HG02642 (cell line): Measurements from ENCODE around the gene TAPT1.
A peak's percentile ranks its signal among the peaks of the same experiment; 100 is the strongest.

Experiments
- ATAC-seq: cut with Tn5 transposase; IDR thresholded peaks from one replicate; pipeline ENCODE4 v1.9.1; 2021; ENCODE audit warnings: mild to moderate bottlenecking; ENCODE audit not compliant: unreplicated experiment, poor library complexity

Gene TAPT1

DNA sequence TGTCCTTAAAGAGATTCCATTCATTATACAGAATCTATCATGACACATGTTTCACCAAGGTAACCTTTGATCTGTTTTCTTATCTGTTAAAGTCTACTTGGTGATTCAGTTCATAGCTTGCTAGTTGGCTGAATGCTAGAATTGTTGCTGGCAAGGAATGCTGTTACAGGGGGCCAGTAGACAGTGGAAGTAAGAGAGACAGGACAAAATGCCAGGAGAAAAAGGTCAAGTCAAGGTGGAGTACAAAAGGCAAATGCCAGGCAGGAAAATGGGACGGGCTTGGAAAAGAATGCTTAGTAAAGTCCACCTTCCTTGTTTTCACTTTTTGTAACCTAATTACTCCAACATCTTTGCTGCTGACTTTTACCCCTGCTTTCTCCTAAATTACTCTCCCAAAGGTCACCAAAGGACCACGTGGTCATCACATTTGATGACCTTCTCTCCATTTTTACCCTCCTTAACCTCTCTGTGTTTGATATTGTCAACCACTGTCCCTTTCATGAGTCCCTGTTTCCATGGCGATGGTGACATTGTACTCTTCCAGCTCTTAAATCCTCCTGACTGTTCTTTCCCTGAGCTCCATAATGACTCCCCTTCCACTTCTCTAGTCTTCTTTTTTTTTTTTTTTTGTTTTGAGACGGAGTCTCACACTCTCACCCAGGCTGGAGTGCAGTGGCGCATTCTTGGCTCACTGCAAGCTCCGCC is 24.5 kb upstream of the TAPT1 start:
- no peak for ATAC-seq

DNA sequence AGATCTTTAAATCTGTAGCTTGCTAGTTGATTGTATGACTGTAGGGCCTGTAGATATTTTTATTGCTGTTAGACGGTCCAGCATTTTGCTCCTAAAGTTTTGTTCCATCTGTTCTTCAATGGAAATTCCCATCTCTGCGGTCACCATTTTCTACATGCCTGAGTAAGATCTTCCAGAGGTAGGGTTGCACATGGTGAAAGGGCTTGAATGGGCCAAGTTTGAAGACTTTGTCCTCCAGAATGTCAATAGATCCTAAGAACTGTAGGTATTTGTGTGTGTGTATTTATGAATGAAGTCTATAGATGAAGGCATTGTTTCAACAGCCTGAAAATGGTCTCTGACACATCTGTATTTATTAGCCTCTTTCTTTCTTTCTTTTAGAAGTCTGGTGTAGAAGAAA is 22.3 kb upstream of the TAPT1 start:
- no peak for ATAC-seq

DNA sequence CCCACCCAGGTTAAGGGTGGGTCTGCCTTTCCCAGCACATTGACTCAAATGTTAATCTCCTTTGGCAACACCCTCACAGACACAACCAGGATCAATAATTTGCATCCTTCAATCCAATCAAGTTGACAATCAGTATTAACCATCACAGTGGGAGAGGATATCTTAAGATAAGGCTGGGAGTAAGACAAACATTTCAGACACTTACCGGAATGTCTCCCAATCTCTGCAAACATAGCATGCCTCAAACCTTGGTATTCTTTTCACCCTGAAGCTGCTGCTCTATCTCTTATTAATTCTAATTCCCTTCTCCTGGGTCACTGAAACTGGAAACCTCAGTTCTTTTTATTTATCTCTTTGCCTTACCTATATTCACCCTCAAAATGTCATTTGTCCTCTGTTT is 19.0 kb upstream of the TAPT1 start:
- ATAC-seq: no peak

DNA sequence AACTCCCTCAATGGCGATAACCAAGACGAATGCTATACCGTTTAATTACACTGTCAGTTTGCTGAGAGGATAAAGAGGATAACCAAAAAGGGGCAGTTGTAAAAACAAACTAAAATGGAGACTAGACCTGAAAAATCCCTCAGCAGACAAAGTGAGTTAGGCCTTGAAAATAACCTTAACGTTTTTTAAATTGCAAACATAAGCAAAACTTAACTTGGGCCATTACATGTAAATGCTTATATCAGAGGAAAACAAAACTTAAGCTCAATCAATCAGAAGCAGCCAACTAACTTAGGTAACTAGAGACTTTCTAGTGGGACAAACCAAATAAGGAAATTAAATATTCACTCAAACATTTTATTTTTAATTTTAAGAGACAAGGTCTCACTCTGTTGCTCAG is 17.0 kb upstream of the TAPT1 start:
- no peak for ATAC-seq

DNA sequence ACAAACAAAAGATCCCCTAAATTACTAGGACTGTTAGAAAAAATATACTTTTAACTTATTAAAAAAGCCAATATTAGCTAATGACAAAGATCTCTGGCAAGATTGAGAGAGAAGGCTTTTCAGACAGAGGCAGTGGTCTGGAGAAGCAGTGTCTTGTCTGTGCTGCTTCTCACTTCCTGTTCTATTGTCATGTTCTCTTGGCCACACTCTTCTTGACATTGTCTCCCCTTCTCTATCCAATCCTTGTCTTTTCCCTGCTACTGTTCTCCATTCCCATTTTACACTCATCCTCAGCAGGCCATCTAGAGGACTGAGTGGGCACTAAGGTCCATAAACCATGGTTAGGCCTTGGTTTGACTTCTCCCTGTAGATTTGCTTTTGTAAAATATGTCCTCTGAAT is 14.0 kb upstream of the TAPT1 start:
- ATAC-seq: no peak

DNA sequence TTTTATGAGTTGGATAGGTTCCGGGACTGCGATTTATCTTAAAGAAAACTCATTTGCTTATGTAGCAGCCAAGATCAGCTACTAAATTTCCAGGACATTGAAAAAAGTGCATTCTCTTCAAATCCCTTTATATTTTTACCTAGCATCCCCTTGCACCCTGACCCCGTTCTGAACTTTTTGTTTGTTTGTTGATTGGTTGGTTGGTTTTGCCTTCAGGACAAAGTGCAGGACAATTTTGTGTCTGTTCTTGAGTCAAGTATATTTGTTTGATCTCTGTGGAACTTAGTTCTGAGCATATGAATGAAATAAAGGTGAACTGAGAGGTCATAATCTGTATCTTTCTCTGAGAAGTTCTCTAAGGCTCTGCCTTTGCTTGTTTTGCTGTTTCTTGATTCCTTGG is 12.8 kb upstream of the TAPT1 start:
- ATAC-seq: no peak

DNA sequence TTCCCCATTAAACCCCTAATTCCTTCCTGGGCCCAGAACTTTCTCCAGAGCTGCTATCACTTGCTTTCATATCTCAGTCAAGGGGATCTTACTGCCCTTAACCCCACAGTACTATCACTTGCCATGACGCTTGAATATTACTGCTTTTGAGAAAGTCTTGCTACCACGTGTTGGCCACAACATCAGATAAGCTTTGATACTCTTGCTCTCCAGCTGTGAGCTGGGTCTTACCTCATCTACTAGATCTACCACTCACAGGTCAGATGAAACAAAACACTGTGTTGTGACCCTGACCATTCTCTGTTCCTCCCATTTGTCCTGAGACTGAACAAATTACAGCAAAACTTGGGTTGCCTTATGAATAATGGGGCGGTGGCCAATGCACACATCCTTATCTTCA is 12.1 kb upstream of the TAPT1 start:
- ATAC-seq: no peak

DNA sequence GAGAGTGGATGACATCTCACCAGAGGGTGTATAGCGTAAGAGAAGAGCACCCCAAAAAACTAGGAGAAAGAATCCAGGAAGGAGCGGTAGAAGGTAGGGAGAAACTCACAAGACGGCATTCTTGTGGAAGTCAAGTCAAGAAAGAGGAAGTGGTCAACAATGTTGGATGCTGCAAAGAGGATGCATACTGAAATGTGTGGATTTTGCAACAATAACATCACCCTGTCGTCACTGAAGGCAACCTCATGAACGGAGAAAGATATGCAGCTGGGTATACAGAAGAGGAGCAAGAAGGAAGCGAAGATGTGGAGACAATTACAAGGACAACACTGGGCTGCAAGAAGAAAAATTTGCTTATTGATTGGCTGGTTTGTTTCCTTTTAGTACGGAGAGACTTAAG is 11.4 kb upstream of the TAPT1 start:
- ATAC-seq: no peak

DNA sequence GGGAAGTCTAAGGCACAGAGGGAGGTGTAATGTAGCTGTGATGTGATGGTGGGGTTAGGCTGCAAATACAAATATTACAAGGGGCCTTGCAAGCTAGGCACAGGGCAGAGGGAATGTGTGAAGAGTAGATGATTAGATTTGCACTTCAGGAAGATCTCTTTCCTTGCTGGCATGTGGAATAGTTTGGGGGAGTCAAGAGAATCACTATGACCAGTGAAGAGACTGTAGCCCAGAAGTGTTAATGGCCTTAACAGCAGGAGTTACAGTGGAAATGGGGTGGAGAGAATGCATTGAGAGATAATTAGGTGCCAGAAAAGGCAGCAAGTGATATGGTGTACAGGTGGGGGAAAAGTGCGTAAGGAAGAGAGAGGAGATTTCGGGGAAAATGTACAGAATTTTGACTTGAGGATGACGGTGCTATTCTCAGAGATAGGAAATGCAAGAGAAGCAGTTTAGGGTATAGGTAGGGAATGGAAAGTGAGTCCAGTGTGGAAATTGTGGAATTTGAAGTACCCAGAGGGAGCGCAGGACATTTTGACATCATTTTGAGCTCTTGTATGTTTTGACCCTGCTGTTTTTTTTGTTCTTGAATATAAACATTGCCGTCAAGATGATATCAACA is 10.2 kb upstream of the TAPT1 start:
- no peak for ATAC-seq

DNA sequence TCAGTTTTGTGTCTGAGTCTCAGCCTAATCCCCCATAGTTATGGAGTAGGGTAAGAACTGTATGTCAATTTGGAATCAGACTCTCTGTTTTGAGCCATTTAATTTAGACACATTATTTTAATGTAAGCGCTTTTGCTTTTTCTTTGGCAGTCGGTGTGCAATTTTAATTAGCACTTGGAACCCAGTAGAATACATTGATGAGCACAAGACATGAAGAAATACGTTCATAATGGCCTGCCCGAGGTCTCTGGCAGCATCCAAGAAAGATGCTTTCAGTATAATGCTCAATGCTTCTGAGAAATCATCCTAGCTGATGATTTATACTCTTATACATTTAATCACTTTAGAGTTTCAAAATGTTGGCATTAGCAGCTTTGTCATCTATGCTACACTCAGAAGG is 8.9 kb upstream of the TAPT1 start:
- ATAC-seq: no peak

DNA sequence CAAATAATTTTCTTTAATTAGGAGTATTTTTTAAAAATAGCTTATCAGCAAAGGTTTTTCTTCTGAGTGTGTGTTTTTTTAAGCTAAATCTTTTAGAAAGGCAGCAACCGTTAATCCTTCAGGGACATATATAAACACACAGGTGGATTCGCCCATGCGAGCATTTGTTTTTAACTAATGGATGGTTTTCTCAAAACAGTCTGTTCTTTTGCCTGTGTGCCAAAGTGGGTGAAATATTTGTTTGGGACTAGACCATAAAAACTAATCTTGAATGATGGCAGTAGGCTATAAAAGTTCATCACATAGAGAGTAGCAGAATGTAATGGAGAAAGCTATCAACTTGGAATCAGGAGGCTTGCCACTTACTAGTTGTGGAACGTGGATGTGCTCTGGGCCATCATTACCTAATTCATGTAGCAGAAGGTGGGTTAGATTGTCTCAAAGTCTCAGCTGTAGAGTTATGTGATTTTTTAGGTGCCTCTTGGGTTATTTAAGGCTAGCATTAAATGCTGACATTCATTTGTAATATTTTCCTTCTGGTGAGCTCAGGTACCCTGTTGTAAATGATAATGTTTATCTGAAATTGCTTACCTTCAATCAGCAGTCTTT is 7.4 kb upstream of the TAPT1 start:
- no peak for ATAC-seq

DNA sequence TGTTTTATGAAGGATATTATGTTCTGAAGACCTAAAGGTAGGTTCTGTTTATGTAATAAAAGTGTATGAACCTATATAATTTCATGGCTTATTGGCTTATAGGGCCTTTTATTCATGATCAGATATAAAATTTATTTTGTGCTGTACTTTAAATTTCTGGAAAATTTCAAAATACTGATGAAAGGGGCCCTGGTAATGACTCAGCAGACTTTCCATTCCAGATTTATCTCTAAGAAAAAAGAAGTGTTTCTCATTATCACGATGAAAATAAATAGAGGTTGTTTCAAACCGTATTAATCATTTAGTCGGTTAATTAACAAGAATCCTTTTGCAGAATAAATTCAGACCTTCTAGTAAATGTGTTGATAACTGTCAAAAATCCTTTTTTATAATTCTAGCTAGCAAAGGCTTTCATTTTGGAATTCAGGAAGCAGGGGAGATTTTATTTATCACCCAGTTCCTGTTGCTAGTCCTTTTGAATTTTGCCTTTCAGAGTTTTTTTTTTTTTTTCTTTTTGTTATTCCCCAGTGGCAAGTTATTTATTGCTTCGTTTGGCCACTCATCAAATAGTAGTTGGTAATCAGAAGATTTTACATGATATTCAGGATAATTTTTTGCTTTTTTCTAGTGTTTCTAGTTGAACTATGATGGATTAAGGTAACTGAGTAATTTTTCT is 5.4 kb upstream of the TAPT1 start:
- ATAC-seq: no peak

DNA sequence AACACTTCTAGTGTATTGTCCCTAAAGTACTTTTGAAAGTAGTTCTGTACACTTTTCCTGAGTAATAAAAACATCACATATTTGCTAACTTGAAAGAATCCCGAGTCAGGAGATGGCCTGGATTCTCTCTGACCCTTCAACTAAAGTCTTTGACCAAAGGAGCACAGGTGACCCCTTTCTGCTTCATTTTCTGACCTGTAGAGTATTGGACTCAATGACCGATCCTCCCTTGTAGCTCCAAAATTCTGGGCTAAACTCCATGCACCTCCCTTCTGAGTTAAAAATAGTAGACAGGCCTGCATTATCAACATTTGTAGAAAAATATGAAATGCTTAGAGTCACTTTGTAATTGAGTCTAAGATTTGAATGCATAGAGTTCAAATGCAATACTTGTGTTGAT is 4.0 kb upstream of the TAPT1 start:
- ATAC-seq: no peak

DNA sequence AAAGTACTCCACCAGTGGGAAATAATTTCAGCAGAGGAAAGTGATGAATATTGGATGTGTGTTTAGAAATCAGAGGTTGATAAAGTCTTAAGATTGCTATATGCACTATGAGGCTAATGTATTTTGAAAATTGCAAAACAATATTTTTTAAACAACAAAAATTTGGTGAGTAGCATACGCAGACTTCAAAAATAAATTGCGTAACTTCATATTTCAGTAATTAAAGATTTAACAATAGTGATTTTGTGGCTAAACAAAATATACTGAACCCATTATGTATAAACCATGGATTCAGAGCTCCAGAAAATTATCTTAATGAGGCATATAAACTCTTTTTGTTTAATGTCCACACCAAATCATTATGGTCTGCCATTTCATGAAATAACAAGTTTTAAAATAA is 3.3 kb upstream of the TAPT1 start:
- no peak for ATAC-seq

DNA sequence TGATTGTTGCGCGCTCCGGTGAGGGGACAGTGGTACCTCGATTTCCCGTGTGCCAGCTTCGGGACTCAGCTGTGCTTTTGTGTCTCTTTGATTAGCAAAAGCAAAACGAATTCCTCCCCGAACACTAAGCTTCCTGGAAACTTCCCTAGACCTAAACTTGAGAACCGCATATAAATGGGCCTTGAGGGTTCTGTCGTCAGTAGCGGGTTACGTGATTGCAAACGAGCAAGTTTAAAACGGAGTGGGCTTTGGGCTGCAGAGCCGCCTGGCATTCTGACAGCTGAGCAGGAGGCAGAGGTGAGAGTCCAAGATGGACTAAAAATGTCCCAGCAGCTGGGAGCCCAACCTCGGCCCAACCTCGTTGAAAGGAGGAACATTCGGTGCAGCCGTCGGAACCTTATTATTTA is 1.2 kb upstream of the TAPT1 start:
- peak; percentile 2 for ATAC-seq

DNA sequence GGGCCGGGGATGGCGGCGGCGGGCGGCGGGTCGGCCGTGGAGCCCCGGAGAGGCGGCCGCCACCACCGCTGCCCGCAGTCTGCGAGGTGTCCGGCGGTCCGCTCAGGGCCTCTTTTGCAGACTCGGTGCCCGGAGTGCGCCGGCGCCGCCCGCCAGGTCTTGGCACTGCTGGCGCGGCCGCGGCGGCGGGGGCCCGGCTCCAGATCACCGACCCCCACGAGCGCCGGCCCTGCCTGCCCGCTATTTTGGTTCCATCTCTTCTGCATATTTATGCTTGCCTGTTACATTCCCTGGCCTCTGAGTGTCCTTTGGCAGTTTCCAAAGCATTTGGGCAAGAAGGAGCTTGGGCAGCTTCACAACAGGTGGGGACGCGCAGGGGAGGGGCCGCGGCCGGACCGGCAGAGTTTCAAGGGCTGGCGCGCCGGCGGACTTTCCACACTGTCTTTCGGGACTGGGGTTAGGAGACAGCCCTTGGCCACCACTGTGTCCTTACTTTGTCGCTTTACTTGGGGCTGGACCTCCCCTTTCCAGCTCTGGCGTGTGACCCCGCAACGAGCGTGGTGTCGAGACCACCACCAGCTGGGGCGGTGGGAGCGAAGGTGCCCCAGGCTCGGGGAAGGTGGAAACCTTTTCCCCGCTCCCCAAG is 668 bp upstream of the TAPT1 start:
- peak; percentile 49 for ATAC-seq

DNA sequence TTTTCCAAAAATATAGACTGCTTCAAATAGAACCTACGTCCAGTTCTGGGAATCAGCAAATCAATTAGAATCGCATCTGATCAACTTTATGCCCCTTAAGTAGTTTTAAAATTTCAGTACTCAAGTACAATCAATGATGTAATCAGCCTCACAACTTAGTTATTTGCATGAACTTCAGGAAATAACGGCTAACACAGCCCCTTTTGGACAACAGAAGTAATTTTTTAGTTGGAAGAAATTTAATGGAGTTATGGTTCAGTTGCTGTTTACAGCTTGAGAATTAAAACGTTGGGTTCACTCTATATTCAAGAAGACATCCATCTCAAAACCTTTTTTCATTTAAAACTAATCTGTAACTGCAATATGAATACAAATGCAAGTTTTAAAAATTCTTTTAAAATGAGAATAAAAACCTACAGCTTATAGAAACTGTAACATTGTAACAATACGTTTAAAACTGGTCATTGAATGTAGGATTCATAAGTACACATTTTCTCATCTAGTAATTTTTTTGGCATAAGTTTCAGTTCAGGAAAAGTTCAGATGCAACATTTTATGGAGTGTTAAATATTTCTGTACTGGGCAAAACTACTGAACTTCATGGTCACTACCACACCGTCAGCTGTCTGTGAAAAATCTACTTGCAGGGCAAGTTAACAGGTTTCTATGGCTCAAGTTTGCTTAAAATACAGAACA is 956 bp downstream of the TAPT1 start:
- ATAC-seq: no peak

DNA sequence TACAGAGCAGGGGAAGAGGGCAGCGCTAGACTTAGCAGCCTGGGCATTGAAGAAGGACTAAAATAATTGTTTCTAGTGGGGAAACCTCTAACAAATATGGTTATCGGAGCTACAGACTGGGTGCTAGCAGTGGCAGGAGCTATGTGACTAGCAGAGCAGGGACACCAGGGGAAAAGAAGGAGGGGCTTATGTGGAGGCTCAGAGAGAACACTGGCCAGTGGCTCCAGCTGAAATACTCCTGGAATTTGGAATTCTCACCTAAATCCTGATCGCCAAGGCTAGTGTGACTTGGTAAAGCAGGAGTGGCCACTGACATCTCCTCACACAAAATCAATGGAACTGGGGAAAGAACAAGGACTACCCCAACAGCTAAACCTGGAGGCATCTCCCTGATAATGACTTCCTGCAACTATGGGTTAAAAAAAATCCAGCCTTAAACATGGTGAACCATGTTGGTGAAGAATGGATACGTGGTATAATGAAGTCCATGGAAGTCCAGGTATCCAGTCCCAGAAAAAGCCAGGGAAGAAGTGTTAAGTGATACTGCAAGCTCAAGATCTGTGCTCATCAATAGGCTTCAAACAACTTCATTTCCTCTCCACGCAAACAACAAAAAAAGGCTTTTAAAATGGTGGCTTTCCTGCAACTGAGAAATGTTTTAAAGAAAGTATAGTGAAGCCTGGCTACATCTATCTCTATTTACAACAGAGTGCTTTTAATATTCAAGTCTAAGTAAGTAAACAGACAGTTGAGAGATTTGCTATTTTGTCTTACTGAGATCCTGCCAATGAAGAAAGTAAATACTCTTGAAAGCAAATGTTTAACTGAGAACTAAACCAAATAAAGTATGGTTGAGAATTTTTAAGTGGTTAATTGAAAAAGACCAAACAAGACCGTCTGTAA is 1.8 kb downstream of the TAPT1 start:
- ATAC-seq: no peak

DNA sequence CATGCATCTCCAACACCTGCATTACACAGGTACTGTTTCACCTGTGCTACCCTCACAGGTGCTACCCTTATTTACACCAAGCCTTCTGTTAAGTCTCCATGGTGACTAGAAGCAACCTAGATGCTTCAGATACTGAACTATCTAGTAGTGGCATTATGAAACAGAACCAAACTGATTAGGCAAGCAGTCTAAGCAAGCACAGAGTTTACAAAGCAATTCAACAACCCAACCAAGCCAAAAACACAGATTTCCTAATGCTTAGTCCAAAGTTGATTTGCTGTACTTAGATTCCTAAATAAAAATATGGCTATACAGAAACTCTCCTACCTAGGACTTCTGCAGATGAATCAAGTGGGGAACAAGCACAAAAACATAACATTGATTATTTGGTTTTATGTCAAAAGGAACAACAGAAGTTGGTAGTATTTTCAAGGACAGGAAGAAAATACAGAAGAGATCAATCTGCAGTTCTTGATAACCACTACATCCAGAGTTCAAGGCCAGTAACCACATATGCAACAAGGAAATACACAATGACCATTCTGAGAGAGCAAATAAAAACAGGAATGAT is 3.2 kb downstream of the TAPT1 start:
- no peak for ATAC-seq
